Right lobe of liver (tissue), 6 donors: Measurements from ENCODE around the gene SPAG16. TPM values are rescaled to one million over a fixed set of nuclear protein-coding genes. Genes with fewer than 3 reads are reported as not detected.

Source experiments
- ATAC-seq, 4 donors: fragments of 200-7000 bp; cut with Tn5 transposase; one replicate each; pipeline ENCODE4 v1.9.1; 2020; ENCODE audit warnings: mild to moderate bottlenecking in 4 of 4, moderate library complexity in 4 of 4
- DNase-seq, 3 donors: peaks; one replicate each; pipeline ENCODE4 v3.0.0-alpha.2; 2020
- H3K27ac ChIP-seq, 3 donors: fragments of 200-600 bp; one replicate each; pipeline ENCODE4 v1.8.0; 2022
- H3K27me3 ChIP-seq, 2 donors: fragments of 200-600 bp; one replicate each; pipeline ENCODE4 v1.8.0; 2022
- H3K36me3 ChIP-seq, 4 donors: fragments of 200-600 bp; sonication (generic) in 1 of 4; one replicate each; pipeline versions ENCODE4 v1.5.1 to v1.8.0; 2017 to 2022; ENCODE audit warnings: control low read depth in 1 of 4
- H3K4me1 ChIP-seq, 4 donors: fragments of 200-600 bp; sonication (generic) in 1 of 4; one replicate each; pipeline versions ENCODE4 v1.5.1 to v1.8.0; 2017 to 2022; ENCODE audit warnings: control low read depth in 1 of 4
- H3K4me3 ChIP-seq, 3 donors: fragments of 200-600 bp; one replicate each; pipeline ENCODE4 v1.8.0; 2022
- H3K9me3 ChIP-seq, 4 donors: fragments of 200-600 bp; sonication (generic) in 1 of 4; one replicate each; pipeline versions ENCODE4 v1.5.1 to v1.8.0; 2017 to 2022; ENCODE audit warnings: control low read depth in 1 of 4
- CTCF ChIP-seq, 4 donors: fragments of 200-600 bp in 3 of 4; fragments of 450-650 bp in 1 of 4; IDR thresholded peaks; one replicate each; pipeline versions ENCODE4 v1.5.1 to v1.8.0; 2016 to 2022; ENCODE audit warnings: antibody characterized with exemption in 4 of 4, mild to moderate bottlenecking in 2 of 4
- POLR2A ChIP-seq: fragments of 450-650 bp; IDR thresholded peaks from one replicate; pipeline ENCODE4 v1.6.1; 2017; ENCODE audit warnings: antibody characterized with exemption, mild to moderate bottlenecking
- WGBS: methylation state at CpG from one replicate; pipeline ENCODE4 v1.1.6; 2018; ENCODE audit warnings: low coverage, low lambda C conversion rate; ENCODE audit not compliant: insufficient coverage; ENCODE audit errors: missing lambda C conversion rate; 5-methylcytosine and 5-hydroxymethylcytosine counted together
- intact Hi-C, 2 donors: fragments of 100-400 bp; cut with DNase I; formaldehyde crosslinking; loops; one replicate each; pipeline versions ENCODE4 v1.11.2 to v1.14.1; 2022
- total RNA-seq, 6 experiments: library from RNA; depleted of rRNA in 2 of 6; stranded (reverse); fragments of >200 nt in 2 of 6; fragmentation: NEBNext Ultra II Directional in 3 of 6; extraction: Animal tissue kit (Norgen Biotek cat#: 25700) in 3 of 6; gene quantifications; one replicate each; pipeline versions ENCODE4 v1.1.0 to v1.2.4, GENCODE V29; 2016 to 2023
- donor health status: DM: no; HTN: yes; CAD: no.
- donor health status: DM: no; HTN: no; CAD: no.
- donor health status: DM: no; HTN: no; CAD: no.
- donor health status: DM: no; HTN: yes; CAD: no.
- donor health status: DM: no; HTN: yes; CAD: no.

Gene SPAG16
- total RNA-seq, 6 experiments from 2014 or later = 7.2 to 15.3 (median 9.0) TPM

DNA sequence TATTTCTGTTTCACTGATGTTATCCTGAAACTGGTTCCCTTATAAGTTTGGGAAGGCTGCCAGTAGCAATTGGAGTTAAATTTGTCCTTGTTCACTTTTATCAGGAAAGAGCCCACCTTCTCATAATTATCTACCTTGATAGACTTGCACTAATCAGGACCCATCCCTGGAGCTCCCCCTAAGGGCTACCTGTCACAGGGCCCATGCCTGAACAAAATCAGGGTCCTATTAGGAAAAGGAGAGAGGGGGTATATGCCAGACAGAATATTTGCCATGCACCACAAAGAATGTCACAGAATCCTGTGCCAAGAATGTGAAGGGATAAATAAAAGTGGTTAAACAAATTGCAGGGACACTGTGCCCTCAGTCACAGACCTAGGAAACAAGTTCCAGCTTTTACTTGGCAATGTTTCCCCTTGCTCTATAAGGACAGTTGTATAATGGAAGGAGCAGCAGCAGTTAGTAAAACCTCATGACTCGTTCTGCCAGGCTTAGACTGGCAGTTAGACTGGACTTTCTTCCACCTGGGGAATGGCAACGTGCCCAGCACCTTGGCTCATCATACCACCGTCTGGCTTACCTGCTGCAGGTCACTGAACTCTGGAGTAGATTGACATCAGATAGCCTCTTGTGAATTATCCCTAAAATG, 1094.3 kb downstream of the SPAG16 start:
- Histone ChIP-seq H3K9me3 (no peaks in the 10 kb centered on the region), H3K27ac (no peak overlapping the region), H3K4me3 (no peak overlapping the region), H3K4me1 (no peaks in the 10 kb centered on the region), H3K27me3 (no peaks in the 10 kb centered on the region), H3K36me3 (no peaks in the 10 kb centered on the region)
- ATAC-seq (peak; percentile 71 to 95 (median 78)), DNase-seq (peak; percentile 39 to 80 (median 69))
- 35% methylated on average over 3 of the region's 3 CpGs for WGBS
- TF ChIP-seq POLR2A (no peak), CTCF (IDR thresholded peaks at IDR 0.05) (no peak)
- intact Hi-C loops = no loop called here

- H3K27me3 ChIP-seq = no peaks in the 10 kb centered on the region
- intact Hi-C loops = no loop called here
- TF ChIP-seq POLR2A (no peak), CTCF (IDR thresholded peaks at IDR 0.05) (no peak)
- no peaks in the 10 kb centered on the region for H3K4me1 ChIP-seq
- H3K9me3 ChIP-seq = no peaks in the 10 kb centered on the region
- no peak overlapping the region for H3K27ac ChIP-seq
- ATAC-seq (no peak), DNase-seq (no peak)
- no peaks in the 10 kb centered on the region for H3K36me3 ChIP-seq
- WGBS = 86% methylated on average over 1 of the region's 1 CpG
- H3K4me3 ChIP-seq = no peak overlapping the region
Measured at GRCh38 chr2:214379227-214379626, 1095.0 kb downstream of the SPAG16 start.

- DNase-seq (no peak), ATAC-seq (no peak)
- Histone ChIP-seq H3K9me3 (no peaks in the 10 kb centered on the region), H3K4me3 (no peak overlapping the region), H3K27me3 (no peaks in the 10 kb centered on the region), H3K36me3 (no peaks in the 10 kb centered on the region), H3K4me1 (no peaks in the 10 kb centered on the region), H3K27ac (no peak overlapping the region)
- intact Hi-C loops = no loop called here
- 58% methylated on average over 5 of the region's 5 CpGs for WGBS
- TF ChIP-seq POLR2A = no peak
- TF ChIP-seq CTCF (IDR thresholded peaks at IDR 0.05) = no peak
Measured at GRCh38 chr2:214380681-214381080, 1096.4 kb downstream of the SPAG16 start.

GRCh38 chr2:214382229-214382628, 1098.0 kb downstream of the SPAG16 start:
- H3K27ac ChIP-seq = no peak overlapping the region
- H3K36me3 ChIP-seq = no peaks in the 10 kb centered on the region
- DNase-seq (no peak), ATAC-seq (no peak)
- no peaks in the 10 kb centered on the region for H3K4me1 ChIP-seq
- intact Hi-C loops = no loop called here
- TF ChIP-seq CTCF (IDR thresholded peaks at IDR 0.05) (no peak), POLR2A (no peak)
- no peak overlapping the region for H3K4me3 ChIP-seq
- H3K9me3 ChIP-seq = no peaks in the 10 kb centered on the region
- no peaks in the 10 kb centered on the region for H3K27me3 ChIP-seq
- WGBS = 27% methylated on average over 1 of the region's 2 CpGs
